ENCODE data around the gene PHF12.

Gene PHF12

DNA sequence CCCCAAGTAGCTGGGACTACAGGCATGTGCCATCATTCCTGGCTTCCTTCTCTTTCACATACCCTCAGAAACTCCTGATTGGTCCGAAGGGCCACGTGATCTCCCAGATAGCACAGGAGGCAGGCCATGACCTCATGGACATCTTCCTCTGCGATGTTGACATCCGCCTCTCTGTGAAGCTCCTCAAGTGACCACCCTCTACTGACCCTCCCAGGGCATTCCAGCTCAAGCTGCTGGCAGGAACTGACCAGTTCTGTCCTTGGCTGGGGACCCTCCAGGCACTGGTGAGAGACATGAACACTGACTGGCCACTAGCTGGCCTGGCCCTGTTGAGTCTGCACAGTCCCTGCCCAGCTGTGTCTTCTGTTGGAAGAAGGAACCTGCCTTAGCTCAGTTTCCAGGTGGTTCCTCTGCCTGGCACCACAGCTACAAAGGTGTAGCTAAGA is 90.9 kb downstream of the PHF12 start:
- Histone ChIP-seq H3K27ac (replicated peaks) (no peak overlapping the region), H3K27me3 (ENCODE audit: insufficient read depth, poor library complexity, severe bottlenecking) (no peaks in the 10 kb centered on the region), H3K4me3 (replicated peaks; ENCODE audit: insufficient read depth, low read length) (no peak overlapping the region)
- no peak for DNase-seq (ENCODE audit: low read depth in 1 of 2, low spot score in 1 of 2)
- TF ChIP-seq, protein P1, sequence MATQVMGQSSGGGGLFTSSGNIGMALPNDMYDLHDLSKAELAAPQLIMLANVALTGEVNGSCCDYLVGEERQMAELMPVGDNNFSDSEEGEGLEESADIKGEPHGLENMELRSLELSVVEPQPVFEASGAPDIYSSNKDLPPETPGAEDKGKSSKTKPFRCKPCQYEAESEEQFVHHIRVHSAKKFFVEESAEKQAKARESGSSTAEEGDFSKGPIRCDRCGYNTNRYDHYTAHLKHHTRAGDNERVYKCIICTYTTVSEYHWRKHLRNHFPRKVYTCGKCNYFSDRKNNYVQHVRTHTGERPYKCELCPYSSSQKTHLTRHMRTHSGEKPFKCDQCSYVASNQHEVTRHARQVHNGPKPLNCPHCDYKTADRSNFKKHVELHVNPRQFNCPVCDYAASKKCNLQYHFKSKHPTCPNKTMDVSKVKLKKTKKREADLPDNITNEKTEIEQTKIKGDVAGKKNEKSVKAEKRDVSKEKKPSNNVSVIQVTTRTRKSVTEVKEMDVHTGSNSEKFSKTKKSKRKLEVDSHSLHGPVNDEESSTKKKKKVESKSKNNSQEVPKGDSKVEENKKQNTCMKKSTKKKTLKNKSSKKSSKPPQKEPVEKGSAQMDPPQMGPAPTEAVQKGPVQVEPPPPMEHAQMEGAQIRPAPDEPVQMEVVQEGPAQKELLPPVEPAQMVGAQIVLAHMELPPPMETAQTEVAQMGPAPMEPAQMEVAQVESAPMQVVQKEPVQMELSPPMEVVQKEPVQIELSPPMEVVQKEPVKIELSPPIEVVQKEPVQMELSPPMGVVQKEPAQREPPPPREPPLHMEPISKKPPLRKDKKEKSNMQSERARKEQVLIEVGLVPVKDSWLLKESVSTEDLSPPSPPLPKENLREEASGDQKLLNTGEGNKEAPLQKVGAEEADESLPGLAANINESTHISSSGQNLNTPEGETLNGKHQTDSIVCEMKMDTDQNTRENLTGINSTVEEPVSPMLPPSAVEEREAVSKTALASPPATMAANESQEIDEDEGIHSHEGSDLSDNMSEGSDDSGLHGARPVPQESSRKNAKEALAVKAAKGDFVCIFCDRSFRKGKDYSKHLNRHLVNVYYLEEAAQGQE (IDR thresholded peaks at IDR 0.05; ENCODE audit: insufficient replicate concordance, low read depth) = no peak
- TF ChIP-seq GABPA (IDR thresholded peaks at IDR 0.05; ENCODE audit: low read depth) (no peak), SPI1 (IDR thresholded peaks at IDR 0.05; ENCODE audit: borderline replicate concordance, low read depth) (no peak), POLR2AphosphoS5 (IDR thresholded peaks at IDR 0.05; ENCODE audit: low read depth) (no peak)
- TF ChIP-seq, protein P2, sequence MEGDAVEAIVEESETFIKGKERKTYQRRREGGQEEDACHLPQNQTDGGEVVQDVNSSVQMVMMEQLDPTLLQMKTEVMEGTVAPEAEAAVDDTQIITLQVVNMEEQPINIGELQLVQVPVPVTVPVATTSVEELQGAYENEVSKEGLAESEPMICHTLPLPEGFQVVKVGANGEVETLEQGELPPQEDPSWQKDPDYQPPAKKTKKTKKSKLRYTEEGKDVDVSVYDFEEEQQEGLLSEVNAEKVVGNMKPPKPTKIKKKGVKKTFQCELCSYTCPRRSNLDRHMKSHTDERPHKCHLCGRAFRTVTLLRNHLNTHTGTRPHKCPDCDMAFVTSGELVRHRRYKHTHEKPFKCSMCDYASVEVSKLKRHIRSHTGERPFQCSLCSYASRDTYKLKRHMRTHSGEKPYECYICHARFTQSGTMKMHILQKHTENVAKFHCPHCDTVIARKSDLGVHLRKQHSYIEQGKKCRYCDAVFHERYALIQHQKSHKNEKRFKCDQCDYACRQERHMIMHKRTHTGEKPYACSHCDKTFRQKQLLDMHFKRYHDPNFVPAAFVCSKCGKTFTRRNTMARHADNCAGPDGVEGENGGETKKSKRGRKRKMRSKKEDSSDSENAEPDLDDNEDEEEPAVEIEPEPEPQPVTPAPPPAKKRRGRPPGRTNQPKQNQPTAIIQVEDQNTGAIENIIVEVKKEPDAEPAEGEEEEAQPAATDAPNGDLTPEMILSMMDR (IDR thresholded peaks at IDR 0.05; ENCODE audit: insufficient read depth, low read length) = no peak

DNA sequence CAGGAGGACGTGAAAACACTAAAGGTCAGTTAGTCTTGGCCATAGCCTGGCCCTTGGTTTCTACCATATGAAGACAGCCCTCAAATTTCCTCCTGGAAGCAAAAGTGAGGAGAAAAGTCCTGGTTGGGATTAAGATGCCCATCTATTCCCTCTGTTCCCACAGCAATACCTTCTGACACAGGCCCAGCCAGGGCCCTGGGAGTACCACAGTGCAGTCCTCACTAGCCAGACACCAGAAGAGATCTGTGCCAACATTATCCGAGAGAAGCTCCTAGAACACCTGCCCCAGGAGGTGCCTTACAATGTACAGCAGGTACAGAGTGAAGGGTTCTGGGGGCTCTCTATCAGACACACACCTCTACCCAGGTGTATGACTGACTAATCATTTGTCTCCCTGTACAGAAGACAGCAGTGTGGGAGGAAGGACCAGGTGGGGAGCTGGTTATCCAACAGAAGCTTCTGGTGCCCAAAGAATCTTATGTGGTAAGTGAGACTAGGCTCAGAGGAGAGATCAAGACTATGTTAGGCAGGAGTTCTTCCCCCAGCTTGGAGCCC is 92.4 kb downstream of the PHF12 start:
- no peaks in the 10 kb centered on the region for H3K27me3 ChIP-seq (ENCODE audit: insufficient read depth, poor library complexity, severe bottlenecking)
- TF ChIP-seq, protein P1 (IDR thresholded peaks at IDR 0.05; ENCODE audit: insufficient replicate concordance, low read depth) = no peak
- TF ChIP-seq GABPA (IDR thresholded peaks at IDR 0.05; ENCODE audit: low read depth) = no peak
- TF ChIP-seq SPI1 (IDR thresholded peaks at IDR 0.05; ENCODE audit: borderline replicate concordance, low read depth) = no peak
- TF ChIP-seq, protein P2 (IDR thresholded peaks at IDR 0.05; ENCODE audit: insufficient read depth, low read length) = no peak
- TF ChIP-seq POLR2AphosphoS5 (IDR thresholded peaks at IDR 0.05; ENCODE audit: low read depth) = no peak
- no peak overlapping the region for H3K27ac ChIP-seq (replicated peaks)
- no peak overlapping the region for H3K4me3 ChIP-seq (replicated peaks; ENCODE audit: insufficient read depth, low read length)
- DNase-seq (ENCODE audit: low read depth in 1 of 2, low spot score in 1 of 2) = no peak

DNA sequence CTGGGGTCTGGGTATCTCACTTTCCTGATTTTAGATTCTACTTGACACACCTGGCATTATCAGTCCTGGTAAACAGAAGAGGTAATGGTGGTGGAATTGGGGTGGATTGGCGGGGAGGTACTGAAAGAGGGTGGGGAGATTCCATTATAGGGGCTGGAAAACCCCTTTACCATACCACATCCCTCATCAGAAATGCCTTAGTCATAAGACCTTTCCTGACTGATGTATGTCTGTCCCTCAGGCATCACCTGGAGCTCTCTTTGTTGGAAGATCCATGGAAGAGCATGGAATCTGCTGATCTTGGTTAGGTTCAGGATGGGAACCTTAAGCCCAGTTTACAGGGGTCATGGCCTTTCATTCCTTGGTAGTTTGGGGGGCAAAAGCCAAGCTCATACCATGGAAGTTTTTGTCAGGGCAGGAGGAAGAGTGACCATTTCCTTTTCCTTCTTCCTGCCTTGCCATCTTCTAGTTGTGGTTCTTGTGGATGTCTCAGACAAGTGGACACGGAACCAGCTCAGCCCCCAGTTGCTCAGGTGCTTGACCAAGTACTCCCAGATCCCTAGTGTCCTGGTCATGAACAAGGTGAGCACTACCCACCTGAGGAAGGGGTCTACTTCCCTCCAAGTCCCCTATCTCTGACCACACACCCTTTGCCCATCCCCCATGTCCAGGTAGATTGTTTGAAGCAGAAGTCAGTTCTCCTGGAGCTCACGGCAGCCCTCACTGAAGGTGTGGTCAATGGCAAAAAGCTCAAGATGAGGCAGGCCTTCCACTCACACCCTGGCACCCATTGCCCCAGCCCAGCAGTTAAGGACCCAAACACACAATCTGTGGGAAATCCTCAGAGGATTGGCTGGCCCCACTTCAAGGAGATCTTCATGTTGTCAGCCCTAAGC is 93.2 kb downstream of the PHF12 start:
- TF ChIP-seq, protein P2 (IDR thresholded peaks at IDR 0.05; ENCODE audit: insufficient read depth, low read length) = no peak
- no peak for TF ChIP-seq GABPA (IDR thresholded peaks at IDR 0.05; ENCODE audit: low read depth)
- no peak for TF ChIP-seq POLR2AphosphoS5 (IDR thresholded peaks at IDR 0.05; ENCODE audit: low read depth)
- TF ChIP-seq SPI1 (IDR thresholded peaks at IDR 0.05; ENCODE audit: borderline replicate concordance, low read depth) = no peak
- TF ChIP-seq, protein P1 (IDR thresholded peaks at IDR 0.05; ENCODE audit: insufficient replicate concordance, low read depth) = no peak
- no peak for DNase-seq (ENCODE audit: low read depth in 1 of 2, low spot score in 1 of 2)
- Histone ChIP-seq H3K27ac (replicated peaks) (no peak overlapping the region), H3K27me3 (ENCODE audit: insufficient read depth, poor library complexity, severe bottlenecking) (no peaks in the 10 kb centered on the region), H3K4me3 (replicated peaks; ENCODE audit: insufficient read depth, low read length) (no peak overlapping the region)

All from HL-60 (cell line).